Measurements from ENCODE around the gene MBD2. TPM values are rescaled to one million over a fixed set of nuclear protein-coding genes. Genes with fewer than 3 reads are reported as not detected.

The MBD2 gene
- total and polyA plus RNA-seq, 4 experiments from 2014 or later: 4.2 to 108 (median 66.8) TPM

DNA sequence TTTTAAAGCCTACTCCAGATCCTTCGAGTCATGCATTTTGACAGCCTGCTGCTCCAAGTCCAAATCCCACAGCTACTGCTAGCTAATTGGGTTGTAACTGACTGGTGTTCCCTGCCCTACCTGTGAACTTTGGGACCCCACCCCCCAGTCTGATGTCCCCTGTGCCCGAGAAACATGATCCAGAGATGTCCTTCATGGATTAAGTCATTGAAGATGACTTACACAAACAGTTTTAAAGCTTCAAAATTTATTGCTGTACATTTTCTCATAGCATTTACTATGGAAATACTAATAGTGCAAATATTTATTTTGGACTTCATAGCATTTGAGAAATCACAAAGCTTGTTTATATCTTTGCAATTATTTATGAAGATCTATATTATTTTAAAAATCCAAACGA, 73.1 kb downstream of the MBD2 start:
- H3K27me3 ChIP-seq (ENCODE audit: insufficient read depth, low read length): no peaks in the 10 kb centered on the region
- no peaks in the 10 kb centered on the region for H3K4me1 ChIP-seq (ENCODE audit: insufficient read depth, low read length)
- ChIA-PET CTCF (ENCODE audit: partially characterized antibody) (interaction anchor here (0.8 to 1.0 kb wide), 2 partner anchors 22 to 120 kb away, joined by 3 read pairs; no protein-coding TSS in a partner anchor), POLR2A (ENCODE audit: partially characterized antibody) (no interaction called here)
- intact Hi-C loops (cut with micrococcal nuclease): no loop called here
- H3K36me3 ChIP-seq (ENCODE audit: insufficient read depth, low read length): peaks cover 15% of the 10 kb centered on the region
- peaks cover 48 to 49% of the 10 kb centered on the region in 2 donors for H3K36me3 Mint-ChIP-seq
- H3K27ac Mint-ChIP-seq: peak overlapping the region in 3 of 7 donors; percentile 53 to 68 (median 59)
- no peaks in the 10 kb centered on the region for H3K9me3 Mint-ChIP-seq
- no peak overlapping the region for H3K4me3 ChIP-seq (ENCODE audit: low read length in 2 of 2)
- H3K4me1 Mint-ChIP-seq: peaks cover 7 to 11% (median 8%) of the 10 kb centered on the region in 4 donors
- no peak overlapping the region for H3K27ac ChIP-seq (ENCODE audit: low read depth, low read length)
- no peak overlapping the region for H3K4me3 Mint-ChIP-seq
- H3K27me3 Mint-ChIP-seq: no peaks in the 10 kb centered on the region
- no peaks in the 10 kb centered on the region for H3K9me3 ChIP-seq (ENCODE audit: control insufficient read depth in 1 of 2, low read length in 2 of 2)
- no peak for DNase-seq

DNA sequence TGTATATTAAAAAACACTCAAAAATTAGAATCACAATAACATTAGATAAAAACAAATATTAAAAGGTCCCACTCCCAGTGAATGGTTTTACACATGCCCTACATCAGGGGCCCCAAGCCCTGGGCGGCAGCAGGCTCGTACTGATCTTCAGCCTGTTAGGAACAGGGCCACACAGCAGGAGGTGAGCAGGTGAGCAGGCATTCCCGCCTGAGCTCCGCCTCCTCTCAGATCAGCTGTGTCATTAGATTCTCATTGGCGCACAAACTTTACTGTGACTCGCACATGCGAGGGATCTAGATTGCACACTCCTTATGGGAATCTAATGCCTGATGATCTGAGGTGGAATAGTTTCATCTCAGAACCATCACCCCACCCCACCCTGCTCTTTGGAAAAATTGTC, 74.2 kb downstream of the MBD2 start:
- DNase-seq: no peak
- Histone ChIP-seq H3K4me1 (ENCODE audit: insufficient read depth, low read length) (no peaks in the 10 kb centered on the region), H3K27me3 (ENCODE audit: insufficient read depth, low read length) (no peaks in the 10 kb centered on the region), H3K27ac (ENCODE audit: low read depth, low read length) (no peak overlapping the region), H3K9me3 (ENCODE audit: control insufficient read depth in 1 of 2, low read length in 2 of 2) (no peaks in the 10 kb centered on the region), H3K4me3 (ENCODE audit: low read length in 2 of 2) (no peak overlapping the region), H3K36me3 (ENCODE audit: insufficient read depth, low read length) (peaks cover 11% of the 10 kb centered on the region)
- ChIA-PET CTCF (ENCODE audit: partially characterized antibody) (no interaction called here), POLR2A (ENCODE audit: partially characterized antibody) (no interaction called here)
- Mint-ChIP-seq H3K4me1 (peaks cover 7 to 11% (median 8%) of the 10 kb centered on the region in 4 donors), H3K27me3 (no peaks in the 10 kb centered on the region), H3K9me3 (no peaks in the 10 kb centered on the region), H3K4me3 (no peak overlapping the region), H3K27ac (no peak overlapping the region), H3K36me3 (peaks cover 36 to 39% of the 10 kb centered on the region in 2 donors)
- intact Hi-C loops (cut with micrococcal nuclease): no loop called here

- DNase-seq: no peak
- Histone ChIP-seq H3K4me1 (ENCODE audit: insufficient read depth, low read length) (no peaks in the 10 kb centered on the region), H3K9me3 (ENCODE audit: control insufficient read depth in 1 of 2, low read length in 2 of 2) (no peaks in the 10 kb centered on the region), H3K36me3 (ENCODE audit: insufficient read depth, low read length) (peaks cover 11% of the 10 kb centered on the region), H3K27ac (ENCODE audit: low read depth, low read length) (no peak overlapping the region), H3K4me3 (ENCODE audit: low read length in 2 of 2) (no peak overlapping the region), H3K27me3 (ENCODE audit: insufficient read depth, low read length) (no peaks in the 10 kb centered on the region)
- peak overlapping the region in 2 of 7 donors; percentile 24 to 48 for H3K27ac Mint-ChIP-seq
- H3K36me3 Mint-ChIP-seq: peaks cover 29% of the 10 kb centered on the region in 2 donors
- H3K27me3 Mint-ChIP-seq: no peaks in the 10 kb centered on the region
- peaks cover 7 to 11% (median 8%) of the 10 kb centered on the region in 4 donors for H3K4me1 Mint-ChIP-seq
- intact Hi-C loops (cut with micrococcal nuclease): no loop called here
- ChIA-PET POLR2A (ENCODE audit: partially characterized antibody) (no interaction called here), CTCF (ENCODE audit: partially characterized antibody) (no interaction called here)
- H3K4me3 Mint-ChIP-seq: no peak overlapping the region
- no peaks in the 10 kb centered on the region for H3K9me3 Mint-ChIP-seq
These were observed 75.3 kb downstream of the MBD2 start for GRCh38 chr18:54149078-54149697.

DNA sequence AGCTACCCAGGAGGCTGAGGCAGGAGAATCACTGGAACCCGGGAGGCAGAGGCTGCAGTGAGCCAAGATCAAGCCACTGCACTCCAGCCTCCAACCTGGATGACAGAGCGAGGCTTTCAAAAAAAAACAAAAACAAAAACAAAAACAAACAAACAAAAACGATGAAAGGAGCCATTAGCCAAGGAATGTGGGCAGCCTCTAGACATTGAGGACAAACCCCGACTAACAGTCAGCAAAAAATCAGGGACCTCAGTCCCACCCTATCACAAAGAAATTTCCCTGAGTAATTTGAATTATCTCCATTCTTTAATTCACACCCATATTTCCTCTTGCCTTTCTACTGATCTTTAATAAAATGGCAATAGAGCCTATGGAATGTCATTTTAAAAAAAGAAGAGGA, 75.8 kb downstream of the MBD2 start:
- POLR2A ChIA-PET (ENCODE audit: partially characterized antibody): no interaction called here
- intact Hi-C loops (cut with micrococcal nuclease): no loop called here
- H3K27ac ChIP-seq (ENCODE audit: low read depth, low read length): no peak overlapping the region

DNA sequence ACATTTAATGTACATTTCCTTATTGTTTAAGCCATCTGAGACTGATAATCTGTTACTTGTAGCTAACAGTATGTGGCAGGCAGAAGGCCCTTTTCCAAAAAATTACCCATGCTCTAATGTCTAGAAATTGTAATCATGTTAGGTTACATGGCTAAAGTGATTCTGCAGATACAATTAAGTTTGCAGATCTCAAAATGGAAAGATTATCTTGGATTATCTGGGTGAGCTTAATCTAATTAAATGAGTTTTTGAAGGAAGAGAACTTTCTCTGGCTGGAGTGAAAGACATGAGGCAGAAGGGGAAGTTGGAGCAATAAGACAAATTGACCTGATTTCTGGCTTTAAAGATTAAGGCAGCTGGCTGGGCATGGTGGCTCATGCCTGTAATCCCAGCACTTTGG, 76.3 kb downstream of the MBD2 start:
- no peak overlapping the region for H3K4me3 Mint-ChIP-seq
- peaks cover 0 to 6% (median 2%) of the 10 kb centered on the region in 8 donors for H3K9me3 Mint-ChIP-seq
- Histone ChIP-seq H3K9me3 (ENCODE audit: control insufficient read depth in 1 of 2, low read length in 2 of 2) (no peaks in the 10 kb centered on the region), H3K4me1 (ENCODE audit: insufficient read depth, low read length) (no peaks in the 10 kb centered on the region), H3K4me3 (ENCODE audit: low read length in 2 of 2) (no peak overlapping the region), H3K27ac (ENCODE audit: low read depth, low read length) (no peak overlapping the region), H3K27me3 (ENCODE audit: insufficient read depth, low read length) (no peaks in the 10 kb centered on the region), H3K36me3 (ENCODE audit: insufficient read depth, low read length) (peaks cover 2% of the 10 kb centered on the region)
- ChIA-PET POLR2A (ENCODE audit: partially characterized antibody) (no interaction called here), CTCF (ENCODE audit: partially characterized antibody) (no interaction called here)
- H3K36me3 Mint-ChIP-seq: peaks cover 21 to 28% of the 10 kb centered on the region in 2 donors
- intact Hi-C loops (cut with micrococcal nuclease): no loop called here
- H3K4me1 Mint-ChIP-seq: peaks cover 7 to 11% (median 8%) of the 10 kb centered on the region in 4 donors
- H3K27ac Mint-ChIP-seq: peak overlapping the region in 1 of 7 donors; percentile 31
- no peaks in the 10 kb centered on the region for H3K27me3 Mint-ChIP-seq
- DNase-seq: no peak

More for the DNA sequence above, 75.8 kb downstream of the MBD2 start:
- no peak for DNase-seq
- no peaks in the 10 kb centered on the region for H3K4me1 ChIP-seq (ENCODE audit: insufficient read depth, low read length)
- Mint-ChIP-seq H3K36me3 (peaks cover 24 to 28% of the 10 kb centered on the region in 2 donors), H3K4me3 (no peak overlapping the region), H3K4me1 (peaks cover 7 to 11% (median 8%) of the 10 kb centered on the region in 4 donors), H3K27me3 (no peaks in the 10 kb centered on the region), H3K27ac (peak overlapping the region in 1 of 7 donors; percentile 31), H3K9me3 (peaks cover 0 to 4% (median under 1%) of the 10 kb centered on the region in 8 donors)
- H3K9me3 ChIP-seq (ENCODE audit: control insufficient read depth in 1 of 2, low read length in 2 of 2): no peaks in the 10 kb centered on the region
- H3K36me3 ChIP-seq (ENCODE audit: insufficient read depth, low read length): peaks cover 7% of the 10 kb centered on the region
- H3K27me3 ChIP-seq (ENCODE audit: insufficient read depth, low read length): no peaks in the 10 kb centered on the region
- CTCF ChIA-PET (ENCODE audit: partially characterized antibody): no interaction called here
- H3K4me3 ChIP-seq (ENCODE audit: low read length in 2 of 2): no peak overlapping the region

- H3K36me3 Mint-ChIP-seq: peaks cover 16 to 25% of the 10 kb centered on the region in 2 donors
- CTCF ChIA-PET (ENCODE audit: partially characterized antibody): no interaction called here
These were observed 77.0 kb downstream of the MBD2 start for GRCh38 chr18:54147439-54147838.

DNA sequence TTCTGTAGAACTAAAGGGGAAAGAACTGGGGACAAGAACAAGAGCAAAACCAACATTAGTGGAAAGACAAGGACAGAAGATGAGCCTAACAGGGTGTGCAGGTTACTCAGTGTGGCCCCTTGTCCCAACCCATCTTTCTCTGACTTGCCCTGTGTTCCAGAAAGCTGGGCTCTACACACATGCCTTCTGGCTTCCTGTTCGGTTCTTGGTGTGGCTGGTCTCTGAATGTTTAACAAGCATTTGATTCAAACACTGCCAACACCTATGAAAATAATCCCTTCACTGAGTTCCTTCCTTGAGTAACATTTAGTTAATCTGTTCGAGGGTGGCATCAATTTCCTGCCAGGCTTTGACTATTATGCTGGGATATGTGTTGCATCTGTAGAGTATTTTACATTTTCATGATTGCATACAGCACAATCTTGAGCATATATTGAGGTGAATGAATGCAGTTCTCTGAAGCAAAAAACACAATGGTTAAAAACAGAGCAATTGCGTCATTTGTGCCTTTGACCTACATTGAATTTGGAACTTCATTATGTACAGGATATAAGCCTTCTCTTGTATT, 83.3 kb downstream of the MBD2 start:
- Mint-ChIP-seq H3K27me3 (no peaks in the 10 kb centered on the region), H3K4me1 (no peaks in the 10 kb centered on the region), H3K27ac (peak overlapping the region in 1 of 7 donors; percentile 0), H3K9me3 (peaks cover 7 to 25% (median 13%) of the 10 kb centered on the region in 8 donors), H3K36me3 (peaks cover 24 to 43% of the 10 kb centered on the region in 2 donors), H3K4me3 (no peak overlapping the region)
- intact Hi-C loops (cut with micrococcal nuclease): no loop called here
- Histone ChIP-seq H3K27ac (ENCODE audit: low read depth, low read length) (no peak overlapping the region), H3K4me3 (ENCODE audit: low read length in 2 of 2) (no peak overlapping the region), H3K36me3 (ENCODE audit: insufficient read depth, low read length) (no peaks in the 10 kb centered on the region), H3K4me1 (ENCODE audit: insufficient read depth, low read length) (no peaks in the 10 kb centered on the region), H3K27me3 (ENCODE audit: insufficient read depth, low read length) (no peaks in the 10 kb centered on the region), H3K9me3 (ENCODE audit: control insufficient read depth in 1 of 2, low read length in 2 of 2) (no peaks in the 10 kb centered on the region)
- ChIA-PET CTCF (ENCODE audit: partially characterized antibody) (no interaction called here), POLR2A (ENCODE audit: partially characterized antibody) (no interaction called here)
- DNase-seq: no peak

More at GRCh38 chr18:54147439-54147838, 77.0 kb downstream of the MBD2 start:
- Histone ChIP-seq H3K27me3 (ENCODE audit: insufficient read depth, low read length) (no peaks in the 10 kb centered on the region), H3K4me3 (ENCODE audit: low read length in 2 of 2) (no peak overlapping the region), H3K9me3 (ENCODE audit: control insufficient read depth in 1 of 2, low read length in 2 of 2) (no peaks in the 10 kb centered on the region), H3K27ac (ENCODE audit: low read depth, low read length) (no peak overlapping the region), H3K4me1 (ENCODE audit: insufficient read depth, low read length) (no peaks in the 10 kb centered on the region), H3K36me3 (ENCODE audit: insufficient read depth, low read length) (no peaks in the 10 kb centered on the region)
- no peak overlapping the region for H3K27ac Mint-ChIP-seq
- H3K27me3 Mint-ChIP-seq: no peaks in the 10 kb centered on the region
- peaks cover 5 to 10% (median 8%) of the 10 kb centered on the region in 4 donors for H3K4me1 Mint-ChIP-seq
- POLR2A ChIA-PET (ENCODE audit: partially characterized antibody): no interaction called here
- intact Hi-C loops (cut with micrococcal nuclease): no loop called here
- H3K4me3 Mint-ChIP-seq: no peak overlapping the region
- peaks cover 0 to 6% (median 2%) of the 10 kb centered on the region in 8 donors for H3K9me3 Mint-ChIP-seq
- DNase-seq: no peak
